Cerebellar cortex (tissue), 1 donor: ENCODE measurements around the gene IRX6.

Experiments used
- DNase-seq: peaks from one replicate; pipeline ENCODE4 v3.0.0-alpha.2; 2015; ENCODE audit warnings: low spot score

IRX6 gene

GRCh38 chr16:55323637-55324271 is at the start of gene IRX6:
IRX6 (plus strand) TSS chr16:55324203; CDS start chr16:55325092, 889 bp downstream.
- DNase-seq: no peak

GRCh38 chr16:55274391-55274790 is 49.6 kb upstream of the IRX6 start:
- no peak for DNase-seq

- DNase-seq: no peak
Measured at GRCh38 chr16:55275167-55275566, 48.8 kb upstream of the IRX6 start.

GRCh38 chr16:55275869-55276268 is 48.1 kb upstream of the IRX6 start:
- DNase-seq: no peak

GRCh38 chr16:55277536-55277935 is 46.5 kb upstream of the IRX6 start:
- DNase-seq: no peak

- no peak for DNase-seq
Measured at GRCh38 chr16:55279598-55279997, 44.4 kb upstream of the IRX6 start.

GRCh38 chr16:55280587-55280986 is 43.4 kb upstream of the IRX6 start:
- DNase-seq: no peak

GRCh38 chr16:55282441-55282840 is 41.6 kb upstream of the IRX6 start:
- DNase-seq: no peak

- no peak for DNase-seq
Measured at GRCh38 chr16:55283812-55284717, 39.9 kb upstream of the IRX6 start.

GRCh38 chr16:55284718-55285099 is 39.3 kb upstream of the IRX6 start:
- DNase-seq: no peak

- DNase-seq: no peak
Measured at GRCh38 chr16:55285586-55285985, 38.4 kb upstream of the IRX6 start.

- no peak for DNase-seq
Measured at GRCh38 chr16:55289353-55289752, 34.6 kb upstream of the IRX6 start.

- DNase-seq: no peak
Measured at GRCh38 chr16:55291847-55292246, 32.2 kb upstream of the IRX6 start.

- DNase-seq: no peak
Measured at GRCh38 chr16:55292491-55292890, 31.5 kb upstream of the IRX6 start.

- DNase-seq: no peak
Measured at GRCh38 chr16:55294129-55294528, 29.9 kb upstream of the IRX6 start.

GRCh38 chr16:55294931-55295342 is 29.1 kb upstream of the IRX6 start:
- DNase-seq: no peak

GRCh38 chr16:55297062-55297909 is 26.7 kb upstream of the IRX6 start:
- no peak for DNase-seq

GRCh38 chr16:55297910-55298479 is 26.0 kb upstream of the IRX6 start:
- no peak for DNase-seq

GRCh38 chr16:55301385-55302008 is 22.5 kb upstream of the IRX6 start:
- no peak for DNase-seq

GRCh38 chr16:55302635-55303034 is 21.4 kb upstream of the IRX6 start:
- no peak for DNase-seq

- no peak for DNase-seq
Measured at GRCh38 chr16:55308973-55309372, 15.0 kb upstream of the IRX6 start.

GRCh38 chr16:55322327-55322726 is 1.7 kb upstream of the IRX6 start:
- no peak for DNase-seq
